ENCODE data around the gene MTF1.

DNA sequence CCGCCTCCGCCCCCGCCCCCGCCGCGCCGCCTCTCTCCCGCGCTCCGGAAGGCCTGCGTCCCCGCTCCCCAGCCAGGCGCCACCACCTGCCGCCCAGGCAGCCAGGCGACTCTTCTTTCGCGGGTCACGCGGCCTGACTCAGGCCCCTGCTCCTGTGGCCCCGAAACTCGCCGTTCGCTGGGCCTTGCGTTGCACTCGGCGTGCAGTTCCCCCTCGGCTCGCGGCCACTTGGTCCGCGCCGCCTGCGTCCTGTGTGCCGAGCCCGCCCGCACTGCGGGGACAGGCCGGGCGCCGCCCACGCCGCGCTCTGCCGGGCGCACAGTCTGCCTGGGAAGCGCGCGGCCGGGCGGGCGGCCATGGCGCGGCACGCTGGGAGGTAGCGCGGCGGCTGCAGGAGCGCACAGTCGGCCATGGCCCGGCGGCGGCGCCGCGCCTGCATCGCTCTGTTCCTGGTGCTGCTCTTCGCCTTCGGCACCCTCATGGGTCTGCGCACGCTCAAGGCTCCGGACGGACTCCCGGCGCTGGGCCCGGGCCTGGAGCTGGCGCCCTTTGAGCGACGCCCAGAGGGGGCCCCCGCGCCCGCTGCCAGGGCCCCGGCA, 65.5 kb downstream of the MTF1 start, which contains the start of gene MANEAL:
- TF ChIP-seq POLR2A (IDR thresholded peaks at IDR 0.05; ENCODE audit: low read length) (no peak), GATA1 (IDR thresholded peaks at IDR 0.05; ENCODE audit: low read depth, low read length) (no peak)

Measured in erythroblast (primary cell).